GM18502 (cell line): ENCODE measurements around the gene MANSC4.
A peak's percentile ranks its signal among the peaks of the same experiment; 100 is the strongest.

Experiments used
- ATAC-seq: cut with Tn5 transposase; IDR thresholded peaks from one replicate; pipeline ENCODE4 v1.9.1; 2021; ENCODE audit warnings: mild to moderate bottlenecking; ENCODE audit not compliant: unreplicated experiment, poor library complexity

MANSC4 gene

DNA sequence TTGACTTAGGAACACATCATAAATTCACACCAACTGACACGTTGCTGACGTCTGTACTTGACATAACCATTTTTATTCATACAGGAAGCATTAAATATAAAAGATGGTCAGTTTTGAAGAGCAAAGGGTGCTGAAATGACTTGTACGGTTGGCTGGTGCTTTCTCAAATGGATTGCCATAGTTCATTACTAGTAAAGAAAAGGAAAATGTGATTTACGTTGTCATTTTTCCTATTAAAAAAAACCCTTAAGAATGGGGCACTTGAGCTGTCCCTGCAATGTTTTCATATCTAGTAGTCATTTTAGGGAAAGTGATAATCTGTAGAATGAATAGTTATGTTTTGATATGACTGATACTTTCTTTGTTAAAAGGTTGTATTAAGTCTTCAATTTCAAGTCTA is 22.5 kb upstream of the MANSC4 start:
- ATAC-seq, result no peak

GRCh38 chr12:27801630-27802029 is 21.6 kb upstream of the MANSC4 start:
- ATAC-seq, result no peak

GRCh38 chr12:27800819-27801218 is 20.8 kb upstream of the MANSC4 start:
- no peak for ATAC-seq

- ATAC-seq, result no peak
These were observed 17.4 kb upstream of the MANSC4 start for GRCh38 chr12:27797301-27798025.

GRCh38 chr12:27796128-27796527 is 16.1 kb upstream of the MANSC4 start:
- ATAC-seq, result no peak

- ATAC-seq, result no peak
These were observed 15.0 kb upstream of the MANSC4 start for GRCh38 chr12:27794818-27795584.

- no peak for ATAC-seq
These were observed 10.1 kb upstream of the MANSC4 start for GRCh38 chr12:27790179-27790578.

- no peak for ATAC-seq
These were observed 7.5 kb upstream of the MANSC4 start for GRCh38 chr12:27787559-27787958.

DNA sequence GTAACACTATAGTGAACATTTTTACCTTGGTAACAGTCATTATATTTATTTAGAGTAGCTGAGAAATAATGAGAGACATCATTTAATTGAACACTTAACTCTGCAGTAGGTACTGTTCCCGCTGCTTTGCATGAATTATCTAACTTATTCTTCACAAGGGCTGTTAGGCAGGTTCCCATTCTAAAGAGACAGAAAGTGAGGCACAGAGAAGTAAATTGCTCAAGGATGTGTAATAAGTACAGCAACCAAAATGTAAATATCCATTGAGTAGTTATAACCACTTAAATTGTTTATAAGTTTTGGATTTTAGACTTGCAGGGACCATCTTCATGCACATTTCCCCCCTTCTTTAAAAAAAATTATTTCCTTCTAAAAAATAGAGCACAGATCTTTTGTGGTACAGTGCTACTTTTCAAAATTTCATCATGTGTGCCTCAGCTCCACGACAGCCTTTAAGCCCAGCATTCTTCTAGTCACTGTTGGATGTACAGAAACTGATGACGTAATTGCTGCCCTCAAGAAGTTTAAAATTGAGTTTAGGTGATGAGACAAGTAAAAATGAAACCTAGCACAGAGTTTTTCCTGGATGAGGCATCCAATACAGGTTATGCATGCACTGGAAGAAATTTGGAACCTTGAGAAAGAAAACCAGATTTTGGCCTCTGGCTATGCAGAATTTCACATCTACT is 6.0 kb upstream of the MANSC4 start:
- peak; percentile 66 for ATAC-seq

DNA sequence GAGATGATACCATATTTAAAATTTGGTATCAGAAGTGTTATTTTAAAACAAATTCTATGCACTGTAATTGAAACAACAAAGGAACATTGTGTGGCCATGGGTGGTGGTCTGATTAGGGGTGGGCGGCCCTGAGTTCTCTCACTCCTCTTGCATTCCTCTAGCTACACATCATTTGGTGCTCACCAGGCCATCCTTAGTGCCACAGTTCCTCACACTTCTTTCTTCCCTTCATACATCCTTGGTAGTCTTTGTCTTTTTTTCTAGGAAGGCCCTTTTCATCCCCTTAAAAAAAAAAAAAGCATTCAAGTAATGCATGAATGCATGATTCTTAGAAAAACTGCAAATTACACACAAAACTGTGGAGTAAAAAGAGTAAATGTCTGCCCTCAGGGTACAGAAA is 2.4 kb upstream of the MANSC4 start:
- no peak for ATAC-seq

DNA sequence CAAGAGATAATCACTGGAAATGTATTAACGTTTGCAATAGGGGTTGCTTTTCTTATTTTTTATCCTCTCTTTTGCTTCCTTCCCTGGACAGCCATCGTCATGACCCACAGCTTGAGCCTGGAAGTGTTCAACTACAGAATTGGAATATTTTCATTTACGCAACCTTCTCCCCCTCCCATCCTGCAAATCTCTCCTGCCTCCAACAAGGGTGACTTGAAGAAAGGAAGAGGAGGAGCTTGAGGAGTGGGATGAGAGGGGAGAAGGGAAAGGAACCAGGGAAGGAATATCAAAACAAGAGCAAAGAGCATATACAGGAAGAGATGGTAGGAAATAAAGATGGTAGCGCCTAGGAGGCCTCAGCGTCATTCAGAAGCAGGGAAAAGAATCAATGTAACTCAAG is 1.6 kb upstream of the MANSC4 start:
- ATAC-seq, result no peak

DNA sequence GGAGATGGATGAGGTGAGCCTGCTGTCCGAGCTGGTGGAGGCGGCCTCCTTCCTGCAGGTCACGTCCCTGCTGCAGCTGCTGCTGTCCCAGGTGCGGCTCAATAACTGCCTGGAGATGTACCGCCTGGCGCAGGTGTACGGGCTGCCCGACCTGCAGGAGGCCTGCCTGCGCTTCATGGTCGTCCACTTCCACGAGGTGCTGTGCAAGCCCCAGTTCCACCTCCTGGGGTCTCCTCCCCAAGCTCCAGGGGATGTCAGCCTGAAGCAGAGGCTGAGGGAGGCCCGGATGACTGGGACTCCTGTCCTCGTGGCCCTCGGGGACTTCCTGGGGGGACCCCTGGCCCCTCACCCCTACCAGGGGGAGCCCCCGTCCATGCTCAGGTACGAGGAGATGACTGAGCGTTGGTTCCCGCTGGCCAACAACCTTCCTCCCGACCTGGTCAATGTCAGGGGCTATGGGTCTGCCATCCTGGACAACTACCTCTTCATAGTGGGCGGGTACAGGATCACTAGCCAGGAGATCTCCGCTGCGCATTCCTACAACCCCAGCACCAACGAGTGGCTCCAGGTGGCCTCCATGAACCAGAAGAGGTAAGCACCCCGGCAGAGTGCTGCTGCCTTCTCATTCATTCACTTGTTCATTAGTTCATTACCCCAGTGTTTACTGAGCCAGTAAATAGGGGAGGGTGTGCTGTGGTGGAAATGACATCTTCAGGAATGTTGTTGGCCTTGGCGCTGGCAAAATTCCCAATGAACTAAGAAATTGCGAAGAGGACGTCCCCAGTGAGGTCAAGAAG is 774 bp upstream of the MANSC4 start:
- peak; percentile 38 for ATAC-seq

- ATAC-seq, result peak; percentile 31
These were observed 568 bp downstream of the MANSC4 start for GRCh38 chr12:27779416-27779919.

DNA sequence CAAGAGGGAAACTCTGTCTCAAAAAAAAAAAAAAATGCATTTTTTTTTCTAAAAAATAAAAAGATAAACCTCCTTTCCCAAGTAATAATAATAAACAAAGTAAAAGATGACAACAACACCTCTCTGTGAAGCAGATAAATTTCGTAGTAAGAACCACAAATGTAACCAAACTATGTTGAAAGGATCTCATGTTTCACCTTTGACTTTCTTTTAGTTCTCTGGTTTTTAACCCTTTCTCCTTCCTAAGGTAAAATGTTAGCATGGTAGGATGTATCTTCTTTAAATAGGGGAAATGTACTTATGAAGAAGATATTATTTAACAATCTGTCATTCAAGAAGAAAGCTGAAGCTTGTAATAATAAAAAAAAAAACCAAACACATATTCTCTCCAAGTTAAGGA is 1.8 kb downstream of the MANSC4 start:
- ATAC-seq, result no peak

- no peak for ATAC-seq
These were observed 2.9 kb downstream of the MANSC4 start for GRCh38 chr12:27777141-27777540.

GRCh38 chr12:27772328-27773049 is 7.5 kb downstream of the MANSC4 start:
- ATAC-seq, result no peak

GRCh38 chr12:27771481-27772327 is 8.3 kb downstream of the MANSC4 start:
- ATAC-seq, result no peak

DNA sequence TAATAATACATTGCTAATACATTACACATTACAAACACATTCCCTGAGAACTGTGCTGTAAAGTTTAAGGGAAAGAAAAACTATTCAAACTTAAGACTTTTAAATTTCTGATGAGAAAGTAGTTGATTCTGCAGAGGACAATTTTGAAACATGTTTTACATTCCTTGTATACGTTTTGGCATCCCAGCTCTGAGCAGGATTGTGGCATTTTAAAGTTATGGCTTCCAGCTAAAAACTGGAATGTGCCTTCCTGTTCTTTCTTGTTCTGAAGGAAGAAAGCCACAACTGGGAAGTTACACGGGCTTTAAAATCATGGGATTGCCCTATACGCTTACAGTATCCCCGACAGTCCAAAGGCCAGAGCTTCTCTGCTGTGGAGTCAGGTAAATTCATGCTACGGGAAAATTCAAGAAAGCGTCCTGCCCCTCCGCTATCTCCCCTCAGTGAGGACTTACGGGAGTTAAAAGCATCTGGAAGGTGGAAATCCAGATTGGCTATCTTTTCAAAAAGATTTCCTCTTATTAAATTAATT is 10.8 kb downstream of the MANSC4 start:
- ATAC-seq, result no peak

DNA sequence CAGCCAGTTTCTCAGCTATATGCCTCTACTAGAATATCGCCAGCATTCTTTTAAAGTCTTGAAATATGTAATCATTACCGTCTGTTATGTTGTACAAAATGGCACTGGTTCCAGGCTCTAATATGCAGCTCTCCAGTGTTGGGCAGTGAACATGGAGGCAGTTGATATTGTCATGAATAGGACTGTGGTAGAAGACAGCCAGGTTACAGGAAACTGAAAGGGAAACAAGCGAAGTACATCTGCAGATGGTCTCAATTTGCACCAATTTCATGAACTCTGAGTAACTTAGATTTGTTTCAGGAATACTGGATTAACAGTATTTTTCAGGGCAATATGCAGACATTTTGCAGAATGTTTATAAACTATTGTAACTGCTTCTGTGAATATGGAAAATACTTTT is 13.4 kb downstream of the MANSC4 start:
- peak; percentile 73 for ATAC-seq
